ENCODE results near the gene NFIA. TPM values are rescaled to one million over a fixed set of nuclear protein-coding genes. Genes with fewer than 3 reads are reported as not detected.

Gene NFIA
- total RNA-seq, 1 experiment from 2014 or later: 0.35 TPM

DNA sequence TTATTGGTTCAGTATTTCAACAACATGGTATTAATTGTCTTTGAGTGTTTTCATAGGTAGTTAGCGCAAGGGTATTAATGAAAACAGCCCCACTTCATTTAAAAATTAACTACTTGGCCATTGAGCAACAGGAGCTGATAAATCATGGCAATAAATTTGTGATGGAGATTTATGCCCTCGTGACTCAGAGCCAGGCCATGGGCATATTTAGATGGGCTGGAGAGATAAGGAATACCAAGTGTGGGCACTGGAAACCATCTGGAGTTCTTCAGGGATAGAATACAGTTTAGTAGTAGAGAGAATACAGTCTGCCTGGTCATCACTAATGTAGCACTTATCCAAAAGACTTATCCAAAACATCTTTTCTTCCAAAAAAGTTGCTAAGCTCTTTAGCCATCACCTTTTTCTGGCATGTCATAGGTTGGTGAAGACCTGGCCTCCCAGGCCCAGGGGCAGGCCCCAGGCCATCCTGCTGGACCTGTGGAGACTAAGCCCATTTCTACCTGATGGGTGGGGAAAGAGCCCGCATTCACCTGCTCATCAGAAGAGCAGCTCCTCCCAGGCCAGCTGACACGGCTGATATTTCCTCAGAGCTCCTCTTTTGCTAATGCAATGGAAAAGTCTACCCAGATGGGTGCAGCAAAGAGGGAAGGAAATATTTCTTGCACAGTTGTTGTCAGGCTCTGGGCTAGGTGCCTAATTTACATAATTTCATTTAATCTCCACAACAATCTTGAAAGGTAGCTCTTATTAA is 404.6 kb downstream of the NFIA start:
- no peak for DNase-seq
- Histone ChIP-seq H2AFZ (ENCODE audit: low read length) (no peak overlapping the region), H4K91ac (ENCODE audit: insufficient read length, low read depth, low read length) (no peak overlapping the region)

More for the DNA sequence above, 404.6 kb downstream of the NFIA start:
- no peak overlapping the region for H3K14ac ChIP-seq (ENCODE audit: insufficient read depth, low read length)
- H4K8ac ChIP-seq (replicated peaks; ENCODE audit: insufficient read length, low read depth, low read length): no peak overlapping the region
- no peaks in the 10 kb centered on the region for H3K79me2 ChIP-seq (ENCODE audit: insufficient read depth, low read length)
- no peaks in the 10 kb centered on the region for H3K9me3 ChIP-seq (ENCODE audit: control insufficient read depth, low read depth, low read length)
- no peak overlapping the region for H2BK12ac ChIP-seq (ENCODE audit: insufficient read length, low read depth, low read length)
- H2BK15ac ChIP-seq (ENCODE audit: low read depth, low read length): no peak overlapping the region
- H2BK120ac ChIP-seq (ENCODE audit: low read depth, low read length, poor library complexity, severe bottlenecking): no peak overlapping the region
- H4K5ac ChIP-seq (ENCODE audit: insufficient read length, low read depth, low read length): no peak overlapping the region
- H3T11ph ChIP-seq (ENCODE audit: low read length): no peak overlapping the region
- no peak overlapping the region for H2BK5ac ChIP-seq (ENCODE audit: insufficient read length, low read length)
- TF ChIP-seq, protein P1, sequence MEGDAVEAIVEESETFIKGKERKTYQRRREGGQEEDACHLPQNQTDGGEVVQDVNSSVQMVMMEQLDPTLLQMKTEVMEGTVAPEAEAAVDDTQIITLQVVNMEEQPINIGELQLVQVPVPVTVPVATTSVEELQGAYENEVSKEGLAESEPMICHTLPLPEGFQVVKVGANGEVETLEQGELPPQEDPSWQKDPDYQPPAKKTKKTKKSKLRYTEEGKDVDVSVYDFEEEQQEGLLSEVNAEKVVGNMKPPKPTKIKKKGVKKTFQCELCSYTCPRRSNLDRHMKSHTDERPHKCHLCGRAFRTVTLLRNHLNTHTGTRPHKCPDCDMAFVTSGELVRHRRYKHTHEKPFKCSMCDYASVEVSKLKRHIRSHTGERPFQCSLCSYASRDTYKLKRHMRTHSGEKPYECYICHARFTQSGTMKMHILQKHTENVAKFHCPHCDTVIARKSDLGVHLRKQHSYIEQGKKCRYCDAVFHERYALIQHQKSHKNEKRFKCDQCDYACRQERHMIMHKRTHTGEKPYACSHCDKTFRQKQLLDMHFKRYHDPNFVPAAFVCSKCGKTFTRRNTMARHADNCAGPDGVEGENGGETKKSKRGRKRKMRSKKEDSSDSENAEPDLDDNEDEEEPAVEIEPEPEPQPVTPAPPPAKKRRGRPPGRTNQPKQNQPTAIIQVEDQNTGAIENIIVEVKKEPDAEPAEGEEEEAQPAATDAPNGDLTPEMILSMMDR (conservative IDR thresholded peaks at IDR 0.05): no peak
- no peak overlapping the region for H3K23ac ChIP-seq (ENCODE audit: insufficient read length, low read depth, low read length)
- H3K18ac ChIP-seq (ENCODE audit: insufficient read length, low read depth, low read length): no peak overlapping the region
- peaks cover 0 to 5% of the 10 kb centered on the region in 2 experiments; a peak in 2 of 5 replicates for H3K9me3 Mint-ChIP-seq
- no peak overlapping the region for H3K4me3 Mint-ChIP-seq
- H2BK20ac ChIP-seq (ENCODE audit: low read depth, low read length, poor library complexity, severe bottlenecking): no peak overlapping the region
- peaks cover 4% of the 10 kb centered on the region; the same call in 1 of the 2 replicates for H3K4me1 ChIP-seq (ENCODE audit: insufficient read depth, low read length)
- no CpG with 5 or more reads among the region's 4 CpGs for WGBS (ENCODE audit: extremely low coverage, insufficient read length, low lambda C conversion rate)
- H3K27me3 Mint-ChIP-seq (ENCODE audit: low read depth): peaks cover 48% of the 10 kb centered on the region
- no peak overlapping the region for H3K27ac Mint-ChIP-seq
- H2AK5ac ChIP-seq (ENCODE audit: insufficient read length, low read length): no peak overlapping the region
- no peak overlapping the region for H3K56ac ChIP-seq (ENCODE audit: insufficient read length, low read depth, low read length)
- H3K23me2 ChIP-seq (ENCODE audit: insufficient read length, low read depth, low read length, poor library complexity, severe bottlenecking): no peaks in the 10 kb centered on the region
- H3K27me3 ChIP-seq (ENCODE audit: insufficient read depth, low read length): no peaks in the 10 kb centered on the region; the same call in 1 of the 2 replicates
- no peaks in the 10 kb centered on the region for H3K79me1 ChIP-seq (ENCODE audit: insufficient read depth, low read depth, low read length, poor library complexity, severe bottlenecking)
- peaks cover 5 to 6% of the 10 kb centered on the region in 2 experiments for H3K4me1 Mint-ChIP-seq
- H3K27ac ChIP-seq (ENCODE audit: insufficient read length, low read depth, low read length): no peak overlapping the region
- H3K36me3 Mint-ChIP-seq (ENCODE audit: insufficient read depth in 1 of 3, low read depth in 3 of 3): no peaks in the 10 kb centered on the region
- no peaks in the 10 kb centered on the region for H4K20me1 ChIP-seq (ENCODE audit: control insufficient read depth, insufficient read depth, insufficient read length)
- no peak overlapping the region for H3K4ac ChIP-seq (ENCODE audit: low read depth, low read length)
- H3K4me2 ChIP-seq (ENCODE audit: insufficient read depth, insufficient read length, low read length): no peak overlapping the region
- no peak overlapping the region for H3K9ac ChIP-seq (ENCODE audit: extremely low read depth, insufficient read length, low read length)

Measured in H9 (cell line).